Heart left ventricle (tissue), 16 donors: ENCODE data around the gene ERCC6L. TPM values are rescaled to one million over a fixed set of nuclear protein-coding genes. Genes with fewer than 3 reads are reported as not detected.

Experiments used
- ATAC-seq, 4 donors: fragments of 200-7000 bp; cut with Tn5 transposase; one replicate each; pipeline ENCODE4 v1.9.1; 2020 to 2022; ENCODE audit warnings: moderate library complexity in 4 of 4, mild to moderate bottlenecking in 3 of 4, moderate number of reproducible peaks in 1 of 4
- DNase-seq, 5 donors: peaks; one replicate each; pipeline ENCODE4 v3.0.0-alpha.2; 2020
- H3K27ac ChIP-seq, 12 donors: fragments of 200-600 bp; sonication (generic) in 4 of 12; one replicate each; pipeline versions ENCODE4 v1.5.0 to v1.8.0; 2016 to 2022; ENCODE audit warnings: mild to moderate bottlenecking in 2 of 12
- H3K27me3 ChIP-seq, 9 donors: fragments of 200-600 bp; sonication (generic) in 2 of 9; one replicate each; pipeline versions ENCODE4 v1.5.1 to v1.8.0; 2016 to 2022; ENCODE audit warnings: mild to moderate bottlenecking in 3 of 9
- H3K36me3 ChIP-seq, 9 donors: fragments of 200-600 bp; sonication (generic) in 2 of 9; one replicate each; pipeline versions ENCODE4 v1.5.0 to v1.8.0; 2018 to 2022; ENCODE audit warnings: mild to moderate bottlenecking in 2 of 9
- H3K4me1 ChIP-seq, 12 donors: fragments of 200-600 bp; sonication (generic) in 4 of 12; one replicate each; pipeline versions ENCODE4 v1.5.0 to v1.8.0; 2016 to 2022; ENCODE audit warnings: mild to moderate bottlenecking in 3 of 12
- H3K4me3 ChIP-seq, 12 donors: fragments of 200-600 bp; sonication (generic) in 4 of 12; one replicate each; pipeline versions ENCODE4 v1.5.0 to v1.8.0; 2017 to 2022; ENCODE audit warnings: mild to moderate bottlenecking in 9 of 12, moderate library complexity in 4 of 12
- H3K9me3 ChIP-seq, 12 donors: fragments of 200-600 bp; sonication (generic) in 4 of 12; one replicate each; pipeline versions ENCODE4 v1.5.0 to v1.8.0; 2016 to 2022; ENCODE audit warnings: mild to moderate bottlenecking in 1 of 12
- POLR2A ChIP-seq, 2 donors: fragments of 450-650 bp; IDR thresholded peaks; one replicate each; pipeline ENCODE4 v1.6.1; 2017; ENCODE audit warnings: antibody characterized with exemption in 2 of 2, mild to moderate bottlenecking in 2 of 2, moderate library complexity in 2 of 2
- WGBS, 4 donors: extraction: QIAGEN DNeasy Blood & Tissue Kit in 2 of 4; methylation state at CpG; one replicate each; pipeline versions ENCODE4 v1.1.5 to v1.1.7; 2013 to 2018; 5-methylcytosine and 5-hydroxymethylcytosine counted together
- intact Hi-C, 10 donors: fragments of 100-400 bp; cut with DNase I; formaldehyde crosslinking; loops; one replicate each; pipeline versions ENCODE4 v1.11.1 to v1.14.2; 2022
- polyA plus RNA-seq, 2 donors: library from polyadenylated mRNA; stranded (reverse); fragments of 200-250 nt; gene quantifications; one replicate each; pipeline ENCODE4 v1.2.3, GENCODE V29; 2013
- total RNA-seq, 9 donors: library from RNA; depleted of rRNA in 2 of 9; stranded (reverse); fragments of >200 nt in 2 of 9; fragmentation: NEBNext Ultra II Directional in 3 of 9; extraction: Animal tissue kit (Norgen Biotek cat#: 25700) in 3 of 9; gene quantifications; one replicate each; pipeline versions ENCODE4 v1.1.0 to v1.2.4, GENCODE V29; 2016 to 2023
- TF ChIP-seq, protein P1 (sequence below), 12 donors: fragments of 200-600 bp; sonication (generic) in 4 of 12; IDR thresholded peaks; one replicate each; pipeline versions ENCODE4 v1.5.0 to v1.8.0; 2018 to 2022; ENCODE audit warnings: antibody characterized with exemption in 12 of 12, mild to moderate bottlenecking in 5 of 12
- donor health status: ischemic (EF 13 %, LVEDD 7.1; RV severe dilation, severe dysfunction).
- donor health status: healthy with polysubstance abuse.
- donor health status: DM: no; HTN: yes; CAD: no.
- donor health status: DM: no; HTN: no; CAD: no.
- donor health status: ischemic (EF 25% LVEDD 6.9; RV normal size, moderate dysfunction).
- donor health status: ischemic (EF 25% LVEDD 5.7; RV mildly dilated, moderate dysfunction).
- donor health status: healthy.
- donor health status: DM: yes; HTN: yes; CAD: no.
- donor health status: ischemic (EF 35%, LVEDD 5.7; RV mildly dilated, moderate dysfunction).
- donor health status: nonischemic (EF 11% LVEDD 7.7; RV severe dilation, severe dysfunction).
- donor health status: DM: yes; HTN: yes; CAD: no.
- donor health status: PGD.
- donor health status: ischemic (EF 29% LVEDD 5.4; RV normal size, mild dysfunction).
- donor health status: nonischemic (EF 23%, LVEDD 6.1; RV moderate dilation, normal function).

Gene ERCC6L
- total and polyA plus RNA-seq, 11 donors = 0.01 to 0.45 (median 0.13) TPM; not detected in 7

DNA sequence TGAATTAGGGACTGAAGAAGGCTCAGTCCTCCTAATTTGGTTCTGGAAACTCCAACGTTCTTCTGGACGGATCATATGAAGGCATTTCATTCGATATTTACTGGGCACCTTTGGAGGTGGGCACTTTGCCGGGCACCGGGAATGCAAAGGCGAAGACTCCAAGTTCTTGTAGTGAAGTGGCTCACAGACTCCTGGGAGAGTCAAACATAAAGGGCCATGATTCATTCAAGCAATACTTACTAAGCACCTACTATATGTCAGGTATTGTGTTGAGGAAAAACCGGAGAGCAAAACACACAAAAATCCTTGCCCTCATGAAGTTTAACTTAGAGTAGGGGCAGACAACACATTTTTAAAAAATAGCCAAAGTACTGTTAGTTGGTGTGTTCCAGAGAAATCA lies 17.0 kb upstream of the ERCC6L start:
- H3K27ac ChIP-seq = no peak overlapping the region
- DNase-seq = no peak

DNA sequence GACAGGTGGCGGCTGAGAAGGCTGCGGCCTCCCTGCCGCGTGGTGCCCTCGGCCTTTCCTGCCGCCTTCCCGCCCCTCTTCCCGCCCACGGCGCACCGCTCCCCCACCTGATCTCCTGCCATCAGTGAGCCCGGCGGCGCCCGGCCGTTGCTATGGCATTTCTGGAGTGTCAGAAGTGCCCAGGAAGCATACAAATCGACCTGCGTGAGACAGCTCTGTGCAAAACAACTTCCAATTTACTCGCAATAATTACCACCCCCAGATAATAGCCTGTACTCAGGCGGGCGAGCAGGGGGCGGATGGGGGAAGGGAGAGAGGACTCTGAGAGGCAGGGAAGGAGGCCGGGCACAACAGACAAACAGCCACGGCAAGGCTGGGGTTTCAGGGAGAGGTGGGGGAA lies 16.6 kb upstream of the ERCC6L start:
- no peak for DNase-seq
- no peaks in the 10 kb centered on the region for H3K4me1 ChIP-seq
- no peak overlapping the region for H3K4me3 ChIP-seq
- peaks cover 0 to 39% (median 0%) of the 10 kb centered on the region in 9 donors for H3K27me3 ChIP-seq
- no peaks in the 10 kb centered on the region for H3K9me3 ChIP-seq
- H3K36me3 ChIP-seq = no peaks in the 10 kb centered on the region
- no peak for ATAC-seq
- intact Hi-C loops = no loop called here
- 19 to 39% (median 28%) methylated on average over 23 to 24 of the region's 24 CpGs for WGBS, 4 donors
- no peak overlapping the region for H3K27ac ChIP-seq
- TF ChIP-seq, protein P1, sequence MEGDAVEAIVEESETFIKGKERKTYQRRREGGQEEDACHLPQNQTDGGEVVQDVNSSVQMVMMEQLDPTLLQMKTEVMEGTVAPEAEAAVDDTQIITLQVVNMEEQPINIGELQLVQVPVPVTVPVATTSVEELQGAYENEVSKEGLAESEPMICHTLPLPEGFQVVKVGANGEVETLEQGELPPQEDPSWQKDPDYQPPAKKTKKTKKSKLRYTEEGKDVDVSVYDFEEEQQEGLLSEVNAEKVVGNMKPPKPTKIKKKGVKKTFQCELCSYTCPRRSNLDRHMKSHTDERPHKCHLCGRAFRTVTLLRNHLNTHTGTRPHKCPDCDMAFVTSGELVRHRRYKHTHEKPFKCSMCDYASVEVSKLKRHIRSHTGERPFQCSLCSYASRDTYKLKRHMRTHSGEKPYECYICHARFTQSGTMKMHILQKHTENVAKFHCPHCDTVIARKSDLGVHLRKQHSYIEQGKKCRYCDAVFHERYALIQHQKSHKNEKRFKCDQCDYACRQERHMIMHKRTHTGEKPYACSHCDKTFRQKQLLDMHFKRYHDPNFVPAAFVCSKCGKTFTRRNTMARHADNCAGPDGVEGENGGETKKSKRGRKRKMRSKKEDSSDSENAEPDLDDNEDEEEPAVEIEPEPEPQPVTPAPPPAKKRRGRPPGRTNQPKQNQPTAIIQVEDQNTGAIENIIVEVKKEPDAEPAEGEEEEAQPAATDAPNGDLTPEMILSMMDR (IDR thresholded peaks at IDR 0.05) = no peak

More for the DNA sequence above, 17.0 kb upstream of the ERCC6L start:
- no peak for ATAC-seq
- Histone ChIP-seq H3K9me3 (no peaks in the 10 kb centered on the region), H3K4me1 (no peaks in the 10 kb centered on the region), H3K4me3 (no peak overlapping the region), H3K36me3 (no peaks in the 10 kb centered on the region), H3K27me3 (peaks cover 0 to 39% (median 0%) of the 10 kb centered on the region in 9 donors)
- intact Hi-C loops = no loop called here
- WGBS, 4 donors = 89 to 93% (median 92%) methylated on average over 7 of the region's 7 CpGs
- TF ChIP-seq, protein P1 (IDR thresholded peaks at IDR 0.05) = no peak
- TF ChIP-seq POLR2A (IDR thresholded peaks at IDR 0.05) = no peak

DNA sequence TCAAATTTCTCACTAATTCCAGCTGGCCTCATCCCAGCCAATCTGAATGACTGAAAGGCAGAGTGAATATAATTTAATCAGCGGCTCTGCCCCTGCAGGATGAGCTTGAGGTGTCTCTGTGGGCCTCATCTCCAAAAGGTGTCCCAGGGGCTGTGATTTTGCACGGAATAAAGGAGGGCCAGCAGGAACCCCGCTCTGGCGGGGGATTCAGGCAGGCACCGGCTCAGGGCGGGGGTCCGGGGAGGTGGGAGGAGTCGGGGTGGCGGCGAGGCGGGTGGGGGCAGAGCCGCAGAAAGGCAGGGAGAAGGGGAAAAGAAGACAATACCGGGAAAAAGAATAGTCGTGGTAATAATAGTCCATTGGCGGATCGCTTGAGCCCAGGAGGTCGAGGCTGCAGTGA lies 16.0 kb upstream of the ERCC6L start:
- no peak overlapping the region for H3K27ac ChIP-seq
- no peak overlapping the region for H3K4me3 ChIP-seq
- no peak for TF ChIP-seq POLR2A (IDR thresholded peaks at IDR 0.05)
- TF ChIP-seq, protein P1 (IDR thresholded peaks at IDR 0.05) = no peak
- peaks cover 0 to 39% (median 0%) of the 10 kb centered on the region in 9 donors for H3K27me3 ChIP-seq
- H3K36me3 ChIP-seq = no peaks in the 10 kb centered on the region
- ATAC-seq = no peak
- H3K9me3 ChIP-seq = no peaks in the 10 kb centered on the region
- intact Hi-C loops = no loop called here
- H3K4me1 ChIP-seq = no peaks in the 10 kb centered on the region
- DNase-seq = no peak
- 22 to 40% (median 32%) methylated on average over 17 of the region's 17 CpGs for WGBS, 4 donors

DNA sequence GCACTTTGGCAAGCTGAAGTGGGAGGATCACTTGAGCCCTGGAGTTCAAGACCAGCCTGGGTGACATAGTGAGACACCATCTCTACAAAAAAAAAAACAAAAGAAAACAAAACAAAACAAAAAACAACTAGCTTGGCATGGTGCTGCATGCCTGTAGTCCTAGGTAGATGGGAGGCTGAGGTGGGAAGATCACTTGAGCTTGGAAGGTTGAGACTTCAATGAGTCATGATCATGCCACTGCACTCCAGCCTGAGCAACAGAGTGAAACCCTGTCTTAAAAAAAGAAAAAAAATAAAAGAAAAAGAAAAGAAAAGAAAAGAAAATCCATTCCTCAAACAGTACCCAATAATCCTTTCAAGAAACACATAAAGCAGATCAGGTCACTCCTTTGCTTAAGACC lies 14.9 kb upstream of the ERCC6L start:
- Histone ChIP-seq H3K36me3 (no peaks in the 10 kb centered on the region), H3K27me3 (peaks cover 0 to 39% (median 0%) of the 10 kb centered on the region in 9 donors), H3K9me3 (no peaks in the 10 kb centered on the region), H3K4me1 (no peaks in the 10 kb centered on the region), H3K4me3 (no peak overlapping the region), H3K27ac (no peak overlapping the region)
- TF ChIP-seq, protein P1 (IDR thresholded peaks at IDR 0.05) = no peak
- TF ChIP-seq POLR2A (IDR thresholded peaks at IDR 0.05) = no peak
- intact Hi-C loops = no loop called here
- DNase-seq (no peak), ATAC-seq (no peak)
